Frontal cortex (tissue), 4 donors: ENCODE measurements around the gene CADM2. TPM values are rescaled to one million over a fixed set of nuclear protein-coding genes. Genes with fewer than 3 reads are reported as not detected.

Experiments
- DNase-seq, 2 donors: peaks; one replicate each; pipeline ENCODE4 v3.0.0; 2012; ENCODE audit warnings: low spot score in 2 of 2
- FAIRE-seq: peaks from 2 replicates; lab custom pipeline; 2012; peaks lifted over from hg19 to GRCh38; lab: Jason Lieb, UNC
- total RNA-seq: library from RNA; depleted of rRNA; stranded (reverse); fragments of >200 nt; gene quantifications from one replicate; pipeline ENCODE4 v1.2.3, GENCODE V29; 2014
- donor health status: control.
- donor health status: control.
- donor health status: control.

Gene CADM2
- total RNA-seq, 1 donor from 2014 or later, result 64.8 TPM

DNA sequence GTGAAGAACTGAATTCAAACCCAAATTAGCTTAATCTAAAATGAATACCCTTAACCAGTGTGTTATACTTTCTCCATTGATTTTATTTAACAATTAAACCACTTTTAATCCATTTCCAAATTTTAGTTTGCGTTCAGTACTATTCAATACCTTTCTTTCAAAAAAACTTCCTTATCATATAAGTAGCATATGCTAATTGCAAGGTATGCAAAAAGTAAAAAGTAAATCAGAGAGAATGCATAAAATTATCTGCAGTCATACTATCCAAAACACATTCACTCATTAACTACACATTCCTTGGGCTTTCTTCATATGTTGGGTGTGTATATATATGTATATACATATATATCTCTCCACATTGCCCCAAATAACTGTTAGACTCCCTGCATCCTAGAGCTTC lies 208.8 kb downstream of the CADM2 start:
- FAIRE-seq, result no peak
- no peak for DNase-seq

DNA sequence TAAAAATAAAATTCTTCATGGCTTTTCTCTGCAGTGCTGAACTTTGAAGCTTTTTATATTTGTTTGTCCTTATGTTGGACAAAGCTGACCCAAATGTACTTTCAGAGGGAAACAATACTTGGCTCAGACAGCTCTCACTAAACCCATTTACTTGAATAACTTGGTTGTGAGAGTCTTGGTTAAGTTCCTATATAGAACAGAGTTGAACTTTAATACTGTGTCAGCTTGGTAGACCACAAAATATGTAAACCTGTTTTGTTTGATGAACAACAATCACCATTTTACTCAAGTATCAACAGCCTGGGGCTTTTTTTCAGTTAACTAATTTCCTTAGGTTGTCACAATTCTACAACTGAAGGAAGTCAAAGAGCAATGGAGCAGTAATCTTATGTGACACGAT lies 211.9 kb downstream of the CADM2 start:
- FAIRE-seq (no peak), DNase-seq (no peak)

DNA sequence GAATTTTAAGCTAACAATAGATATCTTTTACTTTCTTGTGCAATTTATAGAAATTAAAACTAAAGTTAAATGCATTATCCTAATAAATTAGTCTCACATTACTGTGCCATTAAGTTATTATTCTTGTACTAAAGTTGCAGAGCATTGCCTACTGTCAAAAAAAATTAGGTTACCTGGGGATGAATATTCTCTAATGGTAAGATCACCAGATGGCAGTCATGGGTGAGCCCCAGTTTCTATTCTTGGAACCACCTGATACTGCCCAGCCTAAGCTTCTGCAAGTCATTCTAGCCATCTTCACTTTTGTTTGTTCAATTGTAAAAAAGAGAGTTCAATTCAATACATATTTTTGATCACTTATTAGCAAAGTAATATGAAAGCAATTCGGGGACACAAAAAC lies 213.2 kb downstream of the CADM2 start:
- FAIRE-seq, result no peak
- DNase-seq, result no peak

DNA sequence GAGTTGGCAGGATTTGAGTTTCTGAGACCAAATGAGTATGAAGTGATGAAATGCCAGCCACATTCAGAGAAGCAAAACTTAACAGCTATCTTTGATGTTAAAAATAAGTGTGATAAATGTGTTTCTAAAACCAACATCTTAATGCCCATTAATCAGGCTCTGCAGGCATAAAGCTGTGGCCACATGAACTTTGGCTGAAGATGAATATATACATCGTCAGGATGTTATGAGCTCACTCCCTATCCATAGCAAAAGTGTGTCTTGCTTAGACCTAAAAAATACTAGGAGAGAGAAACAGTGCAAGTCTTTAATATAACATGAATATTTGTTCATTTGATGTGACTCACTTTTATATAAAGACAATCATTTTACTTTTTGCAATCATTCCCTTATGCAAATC lies 218.0 kb downstream of the CADM2 start:
- no peak for DNase-seq
- FAIRE-seq, result no peak

DNA sequence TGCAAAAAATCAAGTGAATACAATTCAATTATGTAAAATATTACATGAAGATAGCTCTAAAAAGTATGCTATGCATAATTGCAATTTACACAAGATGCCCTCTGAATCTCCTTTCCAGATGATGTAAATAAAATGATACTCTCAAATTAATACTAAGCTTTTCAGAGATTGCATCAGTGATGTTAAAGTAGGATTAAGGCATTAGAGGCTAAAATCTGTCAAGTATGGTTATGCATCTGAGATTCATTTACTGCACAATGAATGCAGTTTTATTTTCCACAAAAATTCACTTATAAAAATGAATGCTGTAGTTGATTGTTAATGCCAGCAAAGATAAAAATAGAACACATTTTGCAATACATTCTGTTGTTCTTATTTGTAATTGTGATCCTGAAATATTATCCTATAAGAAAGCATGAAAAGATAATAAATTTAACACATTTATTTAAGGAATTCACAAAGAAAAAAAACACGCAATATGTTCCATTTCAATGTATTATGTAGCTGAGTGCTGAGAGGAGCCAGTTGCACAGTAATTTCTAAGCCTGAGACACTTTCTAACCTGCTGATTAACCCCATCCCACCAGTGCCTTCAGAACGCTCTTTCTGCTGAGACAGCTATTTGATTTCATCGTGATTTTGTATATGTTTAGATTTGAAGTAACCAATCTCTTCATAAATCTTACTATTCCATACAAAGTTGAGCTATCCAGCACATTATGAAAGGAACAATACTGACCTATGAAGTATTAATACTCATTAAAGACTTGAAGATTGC lies 224.4 kb downstream of the CADM2 start:
- no peak for FAIRE-seq
- DNase-seq, result no peak

DNA sequence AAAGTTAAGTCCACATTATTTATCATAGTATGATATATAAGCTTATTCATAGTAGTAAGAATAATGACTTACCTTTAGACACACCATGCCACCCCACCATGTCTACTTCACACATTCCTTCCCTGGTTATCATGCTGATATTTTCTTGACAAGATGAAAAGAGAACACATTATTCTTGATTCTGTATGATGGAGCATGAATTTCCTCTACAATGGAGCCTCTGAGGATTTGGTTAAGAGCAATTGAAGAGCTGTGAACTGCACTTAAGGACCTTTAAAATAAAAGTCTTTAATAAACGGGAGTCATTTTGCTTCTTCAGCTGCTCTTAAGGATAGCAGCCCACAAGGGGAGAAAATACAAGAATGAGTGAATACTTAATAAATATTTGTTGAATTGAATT lies 226.7 kb downstream of the CADM2 start:
- FAIRE-seq (no peak), DNase-seq (no peak)

DNA sequence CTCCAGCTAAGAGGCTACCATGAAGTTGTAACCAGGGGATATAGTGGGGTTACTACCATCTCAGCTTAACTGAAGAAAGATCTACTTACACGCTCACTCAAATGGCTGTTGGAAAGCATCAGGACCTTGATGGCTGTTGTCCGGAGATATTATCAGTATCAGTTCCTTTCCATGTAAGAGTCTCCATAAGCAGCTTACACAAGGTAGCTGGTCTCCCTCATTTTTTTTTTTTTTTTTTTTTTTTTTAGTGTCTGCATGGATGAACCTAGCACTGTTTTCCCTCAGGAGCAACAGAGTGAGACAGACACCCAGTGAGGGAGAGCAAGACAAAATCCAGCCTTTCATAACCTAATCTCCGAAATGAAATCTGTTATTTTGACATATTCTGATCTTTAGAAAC lies 230.9 kb downstream of the CADM2 start:
- FAIRE-seq (no peak), DNase-seq (no peak)

DNA sequence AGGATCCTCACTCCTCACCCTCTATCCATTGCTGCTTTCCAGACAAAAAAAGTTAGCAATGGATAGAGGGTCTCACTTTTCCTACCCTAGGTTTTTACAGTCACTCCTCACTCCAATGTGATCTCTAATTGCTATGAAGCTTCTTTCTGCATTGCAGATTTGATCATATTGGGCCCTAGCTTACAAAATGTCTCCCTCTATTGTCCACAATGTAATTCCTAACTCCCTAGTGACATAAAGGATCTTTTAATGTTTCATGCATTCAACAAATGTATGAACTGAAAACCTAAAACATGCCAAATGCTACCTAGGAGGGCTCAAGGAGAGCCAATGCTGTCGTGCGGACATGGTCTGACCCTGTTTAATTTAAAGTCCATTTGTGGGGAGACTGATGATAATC lies 234.8 kb downstream of the CADM2 start:
- FAIRE-seq (no peak), DNase-seq (no peak)

DNA sequence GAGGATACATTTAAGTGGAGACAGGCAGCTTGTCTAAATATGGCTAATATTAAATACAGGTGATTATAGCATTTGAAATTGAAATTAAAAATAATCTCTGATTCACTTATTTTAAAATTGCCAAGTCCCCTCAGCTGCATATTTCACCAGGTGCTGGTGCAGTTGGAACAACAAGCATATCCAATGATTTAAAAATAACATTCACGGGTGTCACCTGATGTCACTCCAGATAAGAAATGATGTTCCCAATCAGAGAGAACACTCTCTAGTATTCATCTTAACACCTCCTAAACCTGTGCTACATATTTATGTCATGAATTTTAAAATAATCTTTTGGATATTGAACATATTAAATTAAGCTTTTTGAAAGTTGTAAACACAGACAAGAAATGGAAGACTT lies 249.9 kb downstream of the CADM2 start:
- no peak for FAIRE-seq
- DNase-seq, result no peak

DNA sequence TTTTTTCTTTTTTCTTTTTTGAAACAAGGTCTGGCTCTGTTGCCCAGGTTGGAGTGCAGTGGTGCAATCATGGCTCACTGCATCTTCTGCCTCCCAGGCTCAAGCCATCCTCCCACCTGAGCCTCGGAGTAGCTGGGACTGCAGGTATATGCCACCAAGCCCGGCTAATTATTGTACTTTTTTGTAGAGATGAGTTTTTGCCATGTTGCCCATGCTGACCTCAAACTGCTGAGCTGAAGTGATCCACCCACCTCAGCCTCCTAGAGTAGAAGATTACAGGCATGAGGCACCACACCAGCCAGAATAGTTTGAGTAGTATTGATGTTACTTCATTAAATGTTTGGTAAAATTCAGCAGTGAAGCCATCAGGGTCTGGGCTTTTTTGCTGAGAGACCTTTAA lies 251.8 kb downstream of the CADM2 start:
- FAIRE-seq, result no peak
- no peak for DNase-seq

DNA sequence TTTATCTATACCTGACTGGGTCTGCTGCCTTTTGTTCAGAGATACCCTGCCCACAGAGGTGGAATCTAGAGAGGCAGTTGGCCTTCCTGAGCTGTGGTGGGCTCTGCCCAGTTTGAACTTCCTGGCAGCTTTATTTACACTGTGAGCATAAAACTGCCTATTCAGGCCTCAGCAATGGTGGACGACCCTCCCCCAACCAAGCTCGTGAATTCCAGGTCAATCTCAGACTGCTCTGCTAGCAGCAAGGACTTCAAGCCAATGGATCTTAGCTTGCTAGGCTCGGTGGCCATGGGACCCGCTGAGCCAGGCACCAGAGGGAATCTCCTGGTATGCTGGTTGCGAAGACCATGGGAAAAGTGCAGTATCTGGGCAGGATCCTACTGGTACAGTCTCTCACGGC lies 270.2 kb downstream of the CADM2 start:
- FAIRE-seq, result no peak
- no peak for DNase-seq

DNA sequence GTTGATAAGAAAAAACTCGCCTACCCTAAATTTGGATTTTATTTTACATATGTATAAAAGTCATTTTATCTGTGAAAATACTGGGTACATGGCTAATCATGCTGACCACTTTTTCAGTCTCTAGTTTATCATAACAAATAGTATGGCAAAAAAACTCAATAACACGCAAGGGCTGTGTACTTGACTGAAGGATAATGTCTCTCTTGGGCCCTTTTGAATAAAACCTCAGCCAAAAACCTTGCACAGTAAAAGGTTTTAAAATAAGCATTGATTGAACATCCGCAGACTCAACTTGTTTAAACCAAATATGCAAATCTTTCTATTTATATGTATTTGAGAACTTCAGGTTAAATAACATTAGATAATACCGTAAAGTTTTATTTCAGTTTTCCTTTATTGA lies 285.3 kb downstream of the CADM2 start:
- no peak for FAIRE-seq
- DNase-seq, result no peak

DNA sequence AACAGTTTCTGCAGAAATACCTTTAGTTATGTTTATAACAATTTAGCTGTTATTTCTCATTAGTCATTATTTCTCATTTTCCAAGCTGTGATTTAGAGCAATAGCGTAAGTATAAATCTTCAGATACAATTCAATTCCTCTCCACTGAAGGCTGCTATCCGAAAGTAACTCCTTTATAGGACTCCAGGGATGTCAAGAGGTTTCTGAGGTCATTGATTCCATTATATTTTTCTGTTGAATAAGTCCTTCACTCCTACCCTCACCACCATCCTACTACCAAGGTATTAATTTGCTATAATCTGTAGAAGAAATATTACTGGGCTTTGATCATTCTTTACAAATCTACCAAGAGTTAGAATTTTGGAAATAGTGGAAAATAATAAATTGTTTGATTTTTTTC lies 285.7 kb downstream of the CADM2 start:
- FAIRE-seq (no peak), DNase-seq (no peak)

DNA sequence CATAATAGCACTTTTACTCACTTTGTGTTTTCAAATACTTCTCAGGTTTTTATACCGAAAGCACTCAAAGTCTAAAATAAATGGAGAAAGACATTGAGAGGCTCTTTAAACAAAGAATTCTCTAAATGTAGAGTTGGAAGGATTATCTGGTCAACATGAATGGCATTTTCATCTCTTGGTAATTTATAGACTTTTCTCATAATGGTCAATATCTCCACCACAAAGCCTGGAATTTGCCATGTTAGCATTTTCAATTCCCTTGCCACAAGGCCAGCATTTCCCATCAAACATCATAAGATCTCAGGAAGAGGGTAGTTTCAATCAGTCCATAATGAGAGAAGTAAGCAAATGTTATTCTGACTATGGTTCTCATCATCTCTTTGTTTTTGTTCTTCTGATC lies 293.0 kb downstream of the CADM2 start:
- FAIRE-seq (no peak), DNase-seq (no peak)

DNA sequence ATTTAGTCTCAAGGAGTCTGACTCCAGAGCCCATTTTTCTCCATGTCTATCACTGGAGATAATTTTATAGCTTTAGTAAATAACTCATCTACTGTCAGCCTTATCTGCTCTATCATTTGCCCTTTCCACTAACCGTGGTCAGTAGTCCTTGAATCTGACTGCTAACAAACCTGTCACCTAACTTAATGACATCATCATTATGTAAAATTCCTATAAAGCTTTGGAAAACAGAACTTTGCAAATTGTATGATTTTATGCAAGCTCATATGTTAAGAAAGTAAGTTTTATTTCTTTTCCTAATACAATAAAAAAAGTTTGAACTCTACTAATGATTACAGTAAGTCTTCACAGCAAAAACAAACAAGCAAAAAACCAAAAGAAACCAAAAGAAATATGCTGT lies 293.9 kb downstream of the CADM2 start:
- no peak for FAIRE-seq
- no peak for DNase-seq

DNA sequence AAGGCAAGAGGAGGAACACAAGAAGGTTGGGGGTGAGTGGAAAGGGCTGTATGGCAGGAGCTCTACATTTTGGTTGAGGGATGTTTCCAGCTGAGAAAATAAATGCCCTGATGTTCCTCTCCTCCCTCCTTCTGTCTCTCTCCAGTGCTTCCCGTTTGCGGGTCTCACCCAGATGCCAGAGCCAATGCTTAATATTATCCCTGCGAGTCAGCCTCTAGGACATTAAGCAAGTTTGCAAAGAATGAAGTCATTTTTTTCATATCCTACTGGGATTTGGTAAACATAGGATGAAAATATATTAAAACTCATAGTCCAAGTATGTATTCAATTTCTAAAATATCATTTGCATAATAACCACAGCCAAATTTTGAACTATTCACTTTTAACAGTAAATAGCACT lies 295.9 kb downstream of the CADM2 start:
- DNase-seq (no peak), FAIRE-seq (no peak)

DNA sequence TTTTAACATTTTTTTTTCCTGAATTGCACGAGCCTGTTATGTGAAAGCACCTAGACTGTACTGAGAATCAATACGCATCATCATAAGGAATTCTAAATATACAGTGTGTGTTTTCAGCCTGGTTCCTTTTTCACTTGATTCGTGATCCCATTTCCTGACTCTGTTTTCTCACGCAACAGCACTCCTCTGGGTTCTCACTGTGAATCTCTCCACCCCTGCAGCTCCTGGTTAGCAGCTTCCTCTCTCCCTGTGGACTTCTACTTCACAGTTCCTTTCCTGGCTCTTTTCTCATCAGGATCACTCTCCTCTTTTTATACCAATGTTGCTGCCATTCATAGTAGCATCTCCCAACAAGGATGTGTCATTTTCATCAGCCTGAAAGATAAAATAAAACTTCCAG lies 297.2 kb downstream of the CADM2 start:
- no peak for FAIRE-seq
- DNase-seq, result no peak

DNA sequence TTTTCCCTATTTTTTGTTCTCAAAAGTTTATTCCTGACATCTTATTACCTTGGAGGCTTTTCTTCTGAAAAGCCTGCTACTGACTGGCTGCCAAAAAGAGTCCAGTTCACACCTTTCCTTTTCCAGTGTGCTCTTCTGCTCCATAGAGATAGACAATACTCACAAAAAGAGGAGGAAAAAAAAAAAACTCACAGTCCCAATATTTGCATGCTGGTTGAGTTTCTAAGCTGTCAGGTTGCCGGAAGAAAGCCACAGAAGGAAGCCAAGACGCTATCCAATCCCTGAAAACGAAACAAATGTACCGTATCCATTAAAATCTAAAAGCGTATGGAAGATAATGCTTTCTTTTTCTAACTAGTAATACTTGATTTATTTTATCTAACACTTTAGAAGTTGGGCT lies 299.5 kb downstream of the CADM2 start:
- FAIRE-seq (no peak), DNase-seq (no peak)

DNA sequence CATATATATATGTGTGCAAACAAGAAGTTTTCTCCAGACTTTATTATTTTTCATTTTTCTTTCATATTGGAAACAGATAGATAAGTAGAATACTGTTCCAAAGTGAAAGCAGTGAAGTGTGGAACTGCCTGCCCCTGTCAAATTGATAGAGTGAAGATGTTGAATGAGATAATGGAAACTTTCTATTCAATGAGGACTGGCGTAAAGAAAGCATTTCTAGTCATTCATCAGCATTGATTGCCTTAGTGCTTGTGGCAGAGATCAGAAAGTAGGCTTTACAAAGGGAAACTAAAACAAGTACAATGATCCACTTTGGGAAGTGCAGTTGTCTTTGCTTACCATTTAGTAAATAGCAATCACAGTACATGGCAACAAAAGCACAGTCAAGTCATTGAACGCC lies 300.0 kb downstream of the CADM2 start:
- no peak for FAIRE-seq
- DNase-seq, result no peak

DNA sequence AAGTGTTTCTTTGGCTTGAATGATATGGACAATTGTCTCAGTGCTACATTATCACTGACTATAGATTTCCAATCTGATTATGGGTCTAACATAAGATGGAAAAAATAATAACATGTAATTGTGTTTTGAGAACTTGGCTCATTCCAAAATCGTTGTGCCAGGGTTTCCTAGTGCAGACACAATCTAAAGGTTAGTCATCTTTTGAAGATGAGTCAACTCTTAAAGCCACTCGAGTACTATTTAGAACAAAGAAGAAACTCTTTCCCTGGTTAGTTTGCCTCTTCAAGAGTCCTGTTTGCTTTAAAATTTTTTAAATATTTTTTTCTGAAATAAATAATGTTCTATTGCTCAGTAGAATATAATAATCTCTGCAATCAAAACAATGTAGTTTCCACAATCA lies 301.0 kb downstream of the CADM2 start:
- FAIRE-seq, result no peak
- no peak for DNase-seq

DNA sequence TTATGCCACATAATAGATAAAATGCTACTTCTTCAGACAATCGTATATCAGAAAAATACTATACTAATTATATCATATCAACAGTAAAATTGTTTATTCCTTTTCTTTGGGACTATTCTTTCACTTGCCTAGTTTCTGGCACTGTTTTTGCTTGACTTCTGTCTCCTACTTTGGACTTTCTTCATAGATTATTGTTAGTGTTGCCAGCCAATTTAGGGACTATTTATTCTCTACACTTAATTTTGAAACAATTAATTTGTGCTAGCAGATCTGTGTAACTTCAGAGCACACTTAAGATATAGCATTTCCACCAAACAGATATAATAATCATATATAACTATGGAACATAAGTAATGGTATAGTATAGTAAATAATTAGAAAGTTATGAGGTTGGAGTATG lies 305.6 kb downstream of the CADM2 start:
- DNase-seq (no peak), FAIRE-seq (no peak)

DNA sequence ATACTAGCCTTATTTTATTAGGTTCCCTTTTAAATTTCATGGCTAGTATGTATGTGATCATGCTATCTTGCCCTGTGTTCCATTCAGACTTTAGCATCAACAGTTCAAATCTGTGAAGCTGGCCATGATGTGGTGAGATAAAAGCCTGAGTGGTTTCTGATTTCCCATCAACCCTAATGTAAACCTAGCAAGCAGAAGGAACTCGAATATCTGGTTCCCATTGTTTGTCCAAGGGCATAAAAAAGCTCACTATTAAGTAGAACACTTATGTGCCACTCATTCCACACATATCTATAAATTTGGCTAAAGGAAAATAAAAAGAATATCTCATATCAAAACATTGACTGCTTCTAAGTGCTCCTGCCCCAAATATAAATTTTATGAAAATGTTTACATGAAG lies 311.7 kb downstream of the CADM2 start:
- DNase-seq (no peak), FAIRE-seq (no peak)
